GM19099 (cell line): ENCODE results near the gene THSD4.

ENCODE experiments used
- POLR2A ChIP-seq: IDR thresholded peaks from 3 replicates; pipeline ENCODE4 v1.6.1; 2011; ENCODE audit warnings: low read depth; ENCODE audit not compliant: insufficient read length; ENCODE audit errors: extremely low read depth

Gene THSD4

DNA sequence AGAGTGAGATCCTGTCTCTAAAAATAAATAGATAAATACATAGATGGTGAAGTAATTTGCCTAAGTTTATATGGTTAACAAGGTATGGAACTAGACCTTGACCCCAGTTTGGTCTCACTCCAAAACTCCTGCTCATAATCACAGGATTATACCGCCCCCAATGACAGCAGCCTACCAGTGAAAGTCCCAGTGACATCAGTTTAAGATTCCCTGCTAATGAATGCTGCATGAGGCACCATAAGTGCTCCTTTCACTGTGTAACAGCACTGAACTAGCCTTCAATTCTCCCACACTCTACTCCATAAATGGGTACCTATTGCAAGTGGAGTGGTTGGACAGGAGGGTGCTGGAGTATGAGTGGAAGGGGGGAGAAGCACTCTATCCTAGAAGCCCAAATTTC lies 23.7 kb upstream of the THSD4 start:
- no peak for TF ChIP-seq POLR2A

DNA sequence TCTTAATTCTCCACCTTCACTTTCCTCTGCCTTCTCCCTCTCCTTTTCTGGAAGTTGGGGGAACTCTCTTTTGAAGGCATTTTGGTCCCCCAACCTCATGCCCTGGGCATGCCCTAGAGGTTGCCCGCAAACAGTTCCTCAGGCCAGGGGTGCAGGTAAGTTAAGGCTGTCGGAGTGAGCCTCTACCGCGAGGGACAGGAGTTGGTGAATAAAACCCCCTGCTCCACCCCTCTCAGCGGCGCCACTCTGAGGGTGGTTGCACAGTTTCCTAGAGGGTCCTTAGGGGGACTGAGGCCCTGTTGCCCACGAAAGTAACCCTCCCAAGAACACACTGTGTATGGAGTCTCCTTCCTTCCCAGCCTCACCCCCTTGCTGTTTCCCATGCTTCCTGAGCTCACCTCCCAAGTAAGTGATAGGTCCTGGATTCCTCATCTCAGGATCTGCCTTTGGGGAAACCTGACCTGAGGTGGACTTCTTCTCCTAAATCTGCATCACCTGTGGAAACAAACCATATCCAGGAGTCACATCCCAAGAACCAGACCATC lies 23.1 kb upstream of the THSD4 start:
- TF ChIP-seq POLR2A: no peak

DNA sequence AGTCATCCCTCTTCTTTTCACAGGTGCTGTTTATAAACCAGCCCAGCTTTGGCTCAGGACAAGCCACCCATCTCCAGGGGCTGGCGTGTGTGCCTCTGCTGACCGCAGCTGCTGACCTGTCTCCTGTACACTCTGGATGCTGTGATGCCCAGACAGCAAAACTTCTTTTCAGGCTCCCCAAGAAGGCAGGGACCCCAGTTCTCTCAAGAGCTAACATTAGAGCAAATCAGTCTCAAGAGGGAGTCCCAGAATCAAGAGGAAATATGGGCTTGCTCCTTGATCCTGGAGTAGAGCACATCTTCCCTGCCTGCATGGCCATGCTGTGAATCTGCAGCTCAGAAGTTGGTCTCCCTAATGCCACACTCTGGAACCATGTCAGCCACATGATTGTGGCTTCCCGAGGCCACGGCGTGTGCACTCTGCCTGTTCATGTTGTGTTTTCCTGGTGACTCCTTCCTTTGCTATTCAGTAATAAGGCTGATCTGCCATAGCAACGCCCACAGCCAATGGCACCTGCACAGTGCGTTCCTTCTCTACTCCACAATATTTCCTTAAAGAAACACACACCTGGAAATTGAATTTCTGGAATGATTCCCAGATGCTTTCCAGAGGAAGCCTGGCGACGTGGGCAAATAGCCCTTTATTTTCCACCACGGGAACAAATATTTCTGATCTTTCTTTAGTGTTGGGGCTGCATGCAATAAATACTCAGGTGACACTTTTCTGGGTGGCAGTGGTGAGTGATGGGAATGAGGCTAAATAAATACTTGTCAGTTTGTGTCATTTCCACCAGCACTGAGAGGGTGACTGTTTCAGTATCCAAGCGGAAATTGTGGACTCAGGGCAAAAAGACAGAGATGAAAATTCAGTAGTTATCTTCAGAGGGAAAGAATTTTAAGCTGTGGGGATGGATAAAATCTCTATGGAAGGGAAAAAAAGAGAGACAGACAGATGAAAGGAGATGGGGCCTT lies 21.9 kb upstream of the THSD4 start:
- TF ChIP-seq POLR2A: no peak

DNA sequence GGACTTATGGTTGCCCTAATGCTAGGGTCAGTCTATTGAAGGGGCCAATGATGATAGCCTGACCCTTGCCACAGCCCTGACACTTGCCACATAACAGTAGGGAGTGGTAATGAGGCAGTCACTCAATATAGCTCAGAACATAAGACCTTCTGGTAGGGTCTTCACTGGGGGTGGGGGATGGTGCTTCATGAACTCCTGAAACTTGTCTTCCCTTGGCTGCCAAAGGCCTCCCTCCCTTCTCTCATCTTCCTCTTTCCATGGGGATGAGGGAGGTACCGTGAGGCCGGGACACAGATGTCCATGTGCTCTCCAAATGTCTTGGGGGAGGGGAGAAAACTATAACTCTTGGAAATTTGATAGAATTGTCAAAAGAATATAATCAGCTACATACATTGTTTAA lies 21.1 kb upstream of the THSD4 start:
- no peak for TF ChIP-seq POLR2A

DNA sequence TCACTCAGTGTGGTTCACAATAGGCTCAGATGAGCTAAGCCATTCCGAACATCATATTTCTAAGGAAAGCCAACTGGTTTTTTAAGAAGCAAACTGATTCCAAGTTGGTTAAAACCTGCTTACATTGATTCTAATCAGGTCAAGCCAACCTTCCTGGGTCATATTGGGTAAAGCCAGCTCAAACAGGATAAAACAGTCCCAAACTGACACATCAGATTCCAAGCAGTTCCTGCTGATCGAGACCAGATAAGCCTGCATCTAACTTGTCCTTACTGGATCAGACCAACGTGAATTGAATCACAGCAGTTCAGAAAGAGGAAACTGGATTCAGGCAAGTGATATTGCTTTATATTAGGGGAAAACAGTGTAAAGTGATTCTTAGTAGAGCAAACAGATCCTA lies 18.6 kb upstream of the THSD4 start:
- no peak for TF ChIP-seq POLR2A

DNA sequence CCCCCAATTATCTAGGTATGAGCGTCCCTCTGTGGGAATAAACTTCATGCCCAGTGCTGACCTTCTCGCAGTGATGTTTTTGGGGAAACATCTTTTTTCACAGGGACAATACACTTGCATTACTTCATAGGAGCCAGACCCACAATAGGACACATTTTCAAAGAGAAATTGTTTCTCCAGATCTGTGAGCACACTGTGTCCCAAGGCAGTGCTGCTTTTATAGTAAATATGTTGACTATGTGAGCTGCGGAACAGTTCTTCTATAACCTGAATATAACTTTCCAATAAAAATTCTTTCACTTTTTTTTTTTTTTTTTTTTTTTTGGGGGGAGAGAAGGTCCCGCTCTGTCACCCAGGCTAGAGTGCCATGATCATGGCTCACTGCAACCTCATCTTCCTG lies 17.4 kb upstream of the THSD4 start:
- TF ChIP-seq POLR2A: no peak

DNA sequence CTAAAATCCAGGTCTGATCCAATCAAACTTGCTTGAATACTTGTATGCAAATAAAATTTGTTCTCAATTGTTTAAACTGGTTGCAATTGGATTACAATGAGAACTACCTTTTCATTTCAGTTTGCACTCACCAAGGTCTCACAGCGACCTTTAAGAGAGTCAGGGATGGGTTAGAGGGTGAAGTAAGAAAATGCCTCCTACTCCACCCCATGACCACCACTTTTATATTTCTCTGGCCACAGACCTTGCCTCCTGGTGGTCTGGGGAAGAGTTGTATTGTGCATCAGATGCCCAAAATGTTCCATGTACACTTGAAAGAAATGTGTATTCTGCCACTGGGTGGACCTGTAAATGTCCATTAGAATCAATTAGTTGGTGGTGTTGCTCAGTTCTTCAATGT lies 16.4 kb upstream of the THSD4 start:
- TF ChIP-seq POLR2A: no peak

DNA sequence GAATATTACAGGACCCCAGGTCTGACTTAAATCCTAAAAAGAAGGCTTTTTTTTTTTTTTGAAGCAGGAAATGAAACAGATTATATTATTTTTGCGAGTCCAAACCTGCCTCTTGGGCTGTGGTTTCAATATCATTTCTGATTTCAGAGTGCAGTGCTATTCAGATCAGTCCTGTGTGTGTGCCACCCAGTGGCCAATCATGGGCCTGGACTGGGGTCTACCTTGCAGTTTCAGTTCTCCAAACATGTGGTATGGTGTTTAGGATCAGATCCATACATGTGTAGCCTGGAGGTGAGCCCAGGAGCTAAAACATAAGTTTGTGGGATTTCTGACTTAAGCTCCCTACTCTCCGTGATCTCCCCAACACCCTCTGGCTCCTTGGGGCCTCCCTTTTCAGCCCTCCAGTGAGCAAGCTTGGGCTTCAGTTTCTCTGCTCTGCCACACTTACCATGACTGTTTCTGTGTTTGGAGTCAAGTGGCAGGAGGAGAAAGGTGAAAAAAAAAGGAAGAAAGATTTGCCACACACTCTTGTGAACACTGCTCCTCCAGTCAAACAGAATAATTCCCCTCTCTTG lies 12.1 kb upstream of the THSD4 start:
- no peak for TF ChIP-seq POLR2A

DNA sequence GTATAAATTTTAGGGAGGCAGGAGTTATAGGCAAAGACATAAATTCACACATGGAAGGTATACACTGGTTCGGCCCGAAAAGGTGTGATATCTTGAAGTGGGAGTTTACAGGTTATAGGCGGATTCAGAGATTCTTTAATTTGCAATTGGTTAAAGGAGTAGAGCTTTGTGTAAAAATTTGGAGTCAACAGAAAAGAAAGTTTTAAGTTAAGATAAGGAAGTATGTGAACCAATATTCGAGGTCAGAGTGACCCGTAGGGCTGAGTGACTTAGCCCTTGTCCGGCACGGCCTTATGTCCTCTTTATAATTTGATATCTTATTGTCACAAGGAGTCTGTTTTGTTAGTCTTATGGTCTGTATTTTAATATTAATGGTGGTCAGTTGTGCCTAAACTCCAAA lies 10.6 kb upstream of the THSD4 start:
- TF ChIP-seq POLR2A: no peak

DNA sequence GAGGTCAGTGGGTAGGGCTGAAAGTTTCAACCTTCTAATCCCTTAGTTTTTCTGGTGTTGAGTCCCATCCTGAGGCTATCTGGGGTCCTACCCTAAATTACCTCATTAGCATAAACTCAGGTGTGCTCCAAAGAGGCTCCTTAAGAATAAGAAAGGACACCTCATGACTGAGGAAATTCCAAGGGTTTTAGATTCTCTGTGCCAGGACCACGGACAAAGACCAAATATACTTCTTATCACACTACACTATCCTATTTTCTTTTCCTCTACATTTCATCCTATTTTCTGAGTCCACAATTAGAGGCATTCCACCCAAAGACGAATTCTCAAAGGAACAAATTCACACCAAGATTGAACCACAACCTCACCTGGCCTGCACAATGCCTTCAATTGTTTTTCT lies 9.8 kb upstream of the THSD4 start:
- no peak for TF ChIP-seq POLR2A

DNA sequence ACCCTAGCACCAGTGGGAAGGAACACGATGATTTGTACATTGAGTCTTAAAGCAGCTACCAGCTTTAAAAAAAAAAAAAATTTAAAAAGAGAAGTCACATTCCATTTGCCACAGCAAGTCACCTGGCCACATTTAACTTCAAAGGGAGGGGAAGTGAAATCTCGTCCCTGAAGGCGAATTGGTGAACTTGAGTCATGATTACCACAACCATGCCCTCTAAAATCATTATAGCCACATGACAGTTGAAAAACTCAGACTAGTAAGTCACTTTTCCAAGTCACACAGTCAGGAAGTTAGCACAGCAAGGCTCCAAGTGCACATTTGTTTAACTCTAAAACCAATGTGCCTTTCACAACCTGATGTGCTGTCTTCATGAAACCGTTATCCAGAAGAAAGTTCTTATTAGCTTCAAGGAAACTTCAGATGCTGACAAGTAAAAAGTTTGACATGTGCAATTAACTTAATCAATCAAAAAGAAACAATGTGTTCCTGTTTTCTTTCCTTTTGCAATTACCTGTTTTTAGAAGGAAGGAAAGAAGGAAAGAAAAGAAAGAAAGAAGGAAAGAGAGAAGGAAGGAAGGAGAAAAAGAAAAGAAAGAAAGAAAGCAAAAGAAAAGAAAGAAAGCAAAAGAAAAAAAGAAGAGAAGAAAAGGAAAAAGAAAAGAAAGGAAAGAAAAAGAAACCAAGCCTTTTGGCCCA lies 8.3 kb upstream of the THSD4 start:
- no peak for TF ChIP-seq POLR2A

DNA sequence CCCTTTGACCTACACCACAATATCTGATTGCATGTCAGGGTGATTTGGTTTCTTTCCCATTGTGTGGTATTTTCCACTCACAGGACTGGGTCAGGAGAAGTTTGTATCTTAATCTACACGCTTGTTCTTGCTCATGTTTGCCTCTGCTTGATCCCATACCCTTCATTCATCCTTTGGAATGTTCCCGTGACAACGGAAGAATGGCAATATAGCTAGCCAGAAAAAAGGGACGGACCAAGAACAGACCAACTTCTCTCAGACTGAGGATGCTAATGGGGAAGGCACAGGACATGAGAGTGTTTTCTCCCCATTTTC lies 7.8 kb upstream of the THSD4 start:
- no peak for TF ChIP-seq POLR2A

DNA sequence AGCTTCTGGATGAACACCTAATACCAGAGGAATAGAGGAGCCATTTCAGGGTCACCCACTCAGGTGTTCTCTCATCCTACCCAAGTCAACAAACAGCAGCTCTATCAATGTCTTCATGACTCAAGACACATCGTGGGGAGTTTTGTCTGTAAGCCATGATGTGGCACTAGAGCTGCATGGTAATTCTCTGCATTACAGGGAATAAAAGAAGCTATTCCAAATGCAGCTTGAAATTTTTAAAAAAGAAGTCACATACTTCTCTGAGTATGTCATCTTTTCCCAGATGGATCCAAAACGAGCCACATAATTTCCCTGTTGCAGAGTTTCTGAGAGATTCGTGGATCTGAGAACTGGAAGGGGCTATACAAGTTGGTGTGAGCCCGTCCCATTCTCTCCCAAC lies 6.1 kb upstream of the THSD4 start:
- TF ChIP-seq POLR2A: no peak

DNA sequence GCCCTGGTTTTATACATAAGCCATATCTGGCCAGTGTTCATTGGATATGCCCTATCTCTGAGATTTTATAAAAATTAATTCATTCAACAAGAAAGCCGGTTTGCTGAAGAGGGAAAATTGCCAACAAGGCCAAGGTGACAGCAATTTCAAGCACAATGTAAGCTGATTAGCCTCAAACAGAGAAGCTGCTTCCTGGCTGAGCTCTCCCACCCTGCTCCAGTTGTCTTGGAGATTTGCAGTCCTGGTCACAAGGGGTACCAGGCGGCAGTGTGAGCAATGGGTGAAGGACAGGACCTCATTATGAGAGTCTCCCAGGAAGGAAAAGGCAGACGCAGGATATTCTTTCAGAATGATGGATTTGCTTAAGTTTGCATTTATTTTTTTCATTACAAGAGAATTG lies 5.4 kb upstream of the THSD4 start:
- no peak for TF ChIP-seq POLR2A

DNA sequence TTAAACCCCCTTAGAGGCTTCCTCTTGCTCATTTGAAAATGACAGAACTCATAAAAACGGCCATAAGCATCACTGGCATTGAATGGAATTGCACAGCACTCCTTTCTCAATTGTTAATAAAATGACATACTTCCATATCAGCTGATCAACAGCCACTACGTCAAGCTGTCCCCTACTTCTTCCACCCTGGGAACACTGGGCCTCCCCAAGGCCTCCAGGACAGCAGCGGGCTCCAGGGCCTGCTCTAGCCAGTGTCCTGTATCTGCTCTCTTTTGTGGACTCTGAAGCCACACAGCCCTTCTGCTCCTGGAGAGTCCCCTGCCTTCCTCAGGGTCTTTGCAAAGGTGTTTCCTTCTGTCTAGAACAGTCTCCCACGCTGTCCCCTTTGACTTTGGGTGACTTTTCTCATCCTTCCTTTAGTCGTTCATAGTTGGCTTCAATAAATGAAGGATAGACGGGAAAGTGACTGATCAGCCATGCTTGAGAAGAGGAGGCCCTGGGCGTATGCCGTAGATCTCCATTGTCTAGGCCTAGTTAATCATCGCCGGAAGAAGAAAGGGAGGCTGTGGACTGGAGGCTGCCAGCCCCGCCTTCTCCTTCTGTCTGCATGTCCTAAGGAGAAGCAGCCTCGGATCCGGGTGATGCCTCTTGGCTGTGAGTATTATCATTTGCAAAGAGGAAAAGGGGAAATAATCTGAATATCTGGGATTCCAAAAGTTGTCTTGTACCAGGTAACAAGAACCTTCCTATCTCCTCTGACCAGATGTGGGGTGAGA lies 4.7 kb upstream of the THSD4 start:
- TF ChIP-seq POLR2A: no peak
